G401 (cell line): Measurements from ENCODE around the gene NLGN1. TPM values are rescaled to one million over a fixed set of nuclear protein-coding genes. Genes with fewer than 3 reads are reported as not detected.

Experiments used
- DNase-seq: peaks from one replicate; pipeline ENCODE4 v3.0.0-alpha.2; 2015; ENCODE audit warnings: low spot score
- in situ Hi-C: cut with HindIII; loops from 2 replicates; pipeline ENCODE4 v1.10.0; 2016; ENCODE audit warnings: low sequenced_read_pairs, mixed read lengths
- total RNA-seq: library from RNA; depleted of rRNA; stranded (reverse); fragments of >200 nt; shearing (Covaris generic); gene quantifications from 2 replicates; pipeline ENCODE4 v1.2.3, GENCODE V29; 2014

NLGN1 gene
- total RNA-seq, 1 experiment from 2014 or later, result 11.2 TPM

DNA sequence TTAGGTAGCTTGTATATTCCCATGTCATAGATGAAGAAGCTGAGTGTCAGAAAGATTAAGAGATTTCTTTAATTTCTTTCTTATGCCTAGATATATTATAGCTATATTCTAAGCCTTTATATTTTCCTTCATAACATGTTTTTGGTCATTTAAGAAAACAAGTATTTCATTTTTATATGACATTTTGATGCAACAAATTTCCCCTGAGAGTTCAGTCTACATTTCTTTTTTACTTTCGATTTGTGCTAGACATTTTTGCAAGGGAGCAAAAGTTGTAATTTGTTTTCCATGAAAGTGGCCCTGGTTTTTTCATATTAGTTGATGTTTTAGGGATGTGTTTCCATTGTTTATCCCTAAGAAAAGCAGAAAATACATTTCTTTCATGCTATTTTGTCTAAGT, 344.9 kb downstream of the NLGN1 start:
- in situ Hi-C loops, result no loop called here

GRCh38 chr3:173743111-173743510, 345.6 kb downstream of the NLGN1 start:
- in situ Hi-C loops, result no loop called here
- DNase-seq, result no peak

More for the DNA sequence above, 344.9 kb downstream of the NLGN1 start:
- no peak for DNase-seq

DNA sequence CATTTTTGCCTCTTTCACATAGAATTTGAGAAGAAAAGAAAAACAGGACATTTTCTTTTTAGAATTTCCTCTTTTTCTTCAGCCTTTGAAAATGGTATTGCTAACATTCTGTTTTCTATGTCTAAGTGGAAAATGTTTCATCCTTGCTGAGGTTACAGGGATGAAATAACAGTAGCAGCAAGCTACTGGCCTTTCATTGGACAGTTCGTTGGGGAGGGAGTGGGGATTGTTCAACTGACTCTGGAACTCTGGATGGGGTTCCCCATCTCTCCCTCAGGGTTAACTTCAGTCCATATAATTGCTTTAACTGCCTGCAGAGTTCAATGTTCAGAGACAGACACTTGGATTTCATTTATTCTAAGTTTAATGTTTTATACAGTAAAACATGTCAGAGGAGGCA, 346.0 kb downstream of the NLGN1 start:
- in situ Hi-C loops, result no loop called here
- no peak for DNase-seq

DNA sequence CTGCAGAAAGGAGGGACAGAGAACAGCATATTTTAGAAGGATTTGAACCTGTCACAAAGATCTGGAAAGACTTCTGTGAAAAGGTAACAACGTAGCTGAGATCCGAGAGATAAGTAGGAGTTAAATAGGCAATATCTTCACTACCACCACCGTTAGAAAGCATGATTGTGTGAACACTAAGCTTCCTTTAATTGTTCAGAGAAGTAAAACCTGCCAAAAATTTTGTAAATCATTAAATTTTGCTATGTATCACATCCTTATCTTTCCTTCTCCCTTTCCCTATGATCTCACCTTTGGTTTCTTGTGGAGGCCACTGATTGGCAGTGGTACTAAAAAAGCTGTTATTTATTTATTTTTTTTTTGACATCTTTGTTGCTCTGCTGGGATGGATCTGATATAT, 346.9 kb downstream of the NLGN1 start:
- in situ Hi-C loops, result no loop called here
- no peak for DNase-seq

- DNase-seq, result no peak
- in situ Hi-C loops, result no loop called here
Observed at GRCh38 chr3:173744895-173745294, 347.4 kb downstream of the NLGN1 start.

DNA sequence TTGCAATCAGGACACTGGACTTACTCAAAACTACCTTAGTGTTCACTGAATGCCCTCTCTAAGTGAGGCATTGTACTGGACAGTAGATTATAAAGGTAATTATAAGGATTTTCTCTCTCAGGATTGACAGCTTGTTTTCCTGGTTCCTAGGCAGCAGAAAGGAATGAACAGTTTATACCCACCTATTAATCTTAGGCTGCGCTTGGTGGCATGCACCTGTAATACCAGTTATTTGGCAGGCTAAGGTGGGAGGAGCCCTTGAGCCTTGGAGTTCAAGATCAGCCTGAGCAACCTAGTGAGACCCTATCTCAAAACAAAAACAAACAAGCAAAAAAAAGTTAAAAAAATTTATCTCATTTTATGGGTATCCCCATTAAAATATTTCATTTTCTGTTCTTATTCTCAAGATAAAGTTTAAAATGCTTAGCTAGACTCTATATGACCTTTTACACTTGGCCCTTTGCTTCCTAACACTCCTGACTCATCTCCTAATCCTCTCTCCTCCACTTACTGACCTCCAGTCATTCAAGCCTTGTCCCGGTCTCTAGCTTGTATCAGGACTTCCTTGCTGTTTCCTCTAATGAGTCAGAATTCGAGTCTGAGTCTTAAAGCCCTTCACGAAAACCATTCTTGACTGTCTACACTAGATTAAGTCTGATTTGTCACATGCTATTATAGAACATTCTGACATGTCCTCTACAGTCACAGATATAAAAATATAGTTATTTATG, 348.6 kb downstream of the NLGN1 start:
- DNase-seq, result no peak
- in situ Hi-C loops, result no loop called here

- no peak for DNase-seq
- in situ Hi-C loops, result no loop called here
Observed at GRCh38 chr3:173747427-173747826, 349.9 kb downstream of the NLGN1 start.

DNA sequence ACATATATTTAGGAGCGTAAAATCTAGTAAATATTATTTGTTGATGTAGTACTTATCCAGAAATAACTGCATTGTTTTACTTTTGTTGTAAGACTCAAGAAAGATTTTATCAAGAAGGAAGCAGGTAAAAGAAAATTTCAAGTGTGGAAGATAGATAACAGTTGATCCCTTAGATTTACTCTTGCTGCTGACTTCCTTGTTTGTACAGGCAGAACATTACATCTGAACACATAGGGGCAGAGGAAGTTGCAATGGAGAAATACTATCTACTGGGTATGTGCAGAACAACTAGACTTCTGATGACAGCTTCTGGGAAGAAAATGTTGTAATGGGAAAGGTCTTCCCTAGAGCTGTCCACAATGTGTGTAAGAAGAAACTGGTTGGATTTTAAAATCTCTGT, 350.6 kb downstream of the NLGN1 start:
- no peak for DNase-seq

DNA sequence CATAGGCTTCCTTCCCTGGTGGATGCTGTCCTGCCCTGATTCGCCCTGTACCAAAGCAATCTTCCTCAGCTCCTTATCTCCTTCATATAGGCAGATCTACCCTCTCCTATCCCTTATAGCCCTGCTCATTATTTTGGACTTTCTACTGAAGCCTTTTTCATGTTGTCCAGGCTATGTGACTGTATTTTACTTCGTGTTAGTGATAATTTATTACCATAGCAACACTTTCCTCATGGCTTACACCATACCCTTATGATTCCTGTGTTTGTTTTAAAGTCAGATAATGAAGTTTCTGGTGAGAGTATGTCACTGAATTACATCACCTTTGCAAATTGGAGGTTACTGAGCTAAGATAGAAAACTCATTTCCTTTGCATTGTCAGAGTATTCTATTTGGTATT, 352.6 kb downstream of the NLGN1 start:
- in situ Hi-C loops, result no loop called here

More for the DNA sequence above, 350.6 kb downstream of the NLGN1 start:
- in situ Hi-C loops, result no loop called here

DNA sequence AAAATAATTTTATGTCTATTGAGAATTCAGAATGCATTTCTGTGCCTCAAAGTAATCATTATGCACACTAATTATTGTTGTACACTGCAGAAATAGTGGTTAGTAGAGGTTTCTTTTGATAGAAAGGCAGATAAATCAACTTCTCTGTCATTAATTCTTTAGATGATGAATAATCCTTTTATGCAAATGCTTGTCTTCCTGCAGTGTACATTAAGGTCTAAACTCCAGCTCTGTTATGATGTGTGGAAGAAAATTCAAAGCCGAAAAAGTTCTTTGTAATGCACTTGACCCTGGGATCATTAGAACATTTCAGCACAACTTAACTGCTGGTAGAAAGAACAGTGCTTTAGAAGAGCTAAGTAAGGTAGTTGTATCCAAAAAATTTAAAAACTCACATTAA, 353.0 kb downstream of the NLGN1 start:
- no peak for DNase-seq
- in situ Hi-C loops, result no loop called here

More for the DNA sequence above, 352.6 kb downstream of the NLGN1 start:
- DNase-seq, result no peak

DNA sequence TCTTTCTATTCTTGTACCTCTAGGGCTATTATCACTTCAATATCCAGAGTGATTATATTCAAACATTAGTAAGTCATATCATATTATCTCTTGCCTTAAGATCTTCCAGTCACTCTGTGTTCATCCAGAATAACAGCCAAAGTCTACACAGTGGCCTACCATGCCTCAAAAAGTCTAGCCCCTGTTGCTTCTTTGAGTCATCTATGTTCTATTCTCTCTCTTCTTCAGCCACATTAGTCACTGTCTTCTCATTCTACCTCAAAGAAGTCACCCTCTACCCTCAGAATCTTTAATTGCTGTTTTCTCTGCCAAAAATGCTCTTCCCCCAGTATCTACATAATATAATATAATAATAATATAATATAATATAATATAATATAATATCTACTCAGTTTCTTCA, 356.0 kb downstream of the NLGN1 start:
- in situ Hi-C loops, result no loop called here
- DNase-seq, result no peak

DNA sequence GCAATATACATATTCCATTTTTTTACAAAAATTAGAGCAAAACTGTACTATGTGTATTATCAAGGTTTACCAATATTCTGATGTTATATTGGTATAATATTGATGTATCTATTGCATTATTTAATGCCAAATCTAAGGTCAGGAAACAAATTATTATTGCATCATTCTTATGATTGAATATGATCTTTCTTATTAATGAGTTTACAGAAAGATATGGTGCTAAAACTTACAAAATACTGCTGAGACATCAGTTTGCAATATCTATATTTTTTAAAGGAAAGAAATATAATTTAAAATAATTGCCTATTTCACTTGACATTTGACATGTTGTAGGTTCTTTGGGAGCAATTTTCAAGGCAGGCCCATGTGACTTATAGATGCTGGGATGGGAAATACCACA, 357.6 kb downstream of the NLGN1 start:
- no peak for DNase-seq
- in situ Hi-C loops, result no loop called here

DNA sequence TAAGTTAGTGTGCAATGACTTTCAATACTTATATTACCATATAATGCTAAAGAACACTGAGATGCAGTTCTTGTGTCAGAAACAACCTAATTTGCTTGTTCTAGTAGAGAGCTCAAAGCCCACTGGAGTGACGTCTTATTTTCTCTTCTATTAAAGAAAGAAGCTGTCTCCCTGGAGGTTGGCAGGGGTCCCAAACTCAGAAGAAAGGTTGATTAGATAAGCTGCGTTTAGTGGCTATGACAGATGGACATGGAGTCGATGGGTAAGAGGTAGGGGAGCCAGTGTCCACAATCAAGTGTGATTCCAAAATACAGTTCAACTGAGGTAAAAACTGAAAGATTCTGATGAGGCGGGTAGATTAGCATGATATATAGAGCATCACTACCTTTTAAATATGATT, 363.6 kb downstream of the NLGN1 start:
- in situ Hi-C loops, result no loop called here
- DNase-seq, result peak; percentile 84

- in situ Hi-C loops, result no loop called here
- no peak for DNase-seq
Observed at GRCh38 chr3:173762501-173762900, 365.0 kb downstream of the NLGN1 start.

DNA sequence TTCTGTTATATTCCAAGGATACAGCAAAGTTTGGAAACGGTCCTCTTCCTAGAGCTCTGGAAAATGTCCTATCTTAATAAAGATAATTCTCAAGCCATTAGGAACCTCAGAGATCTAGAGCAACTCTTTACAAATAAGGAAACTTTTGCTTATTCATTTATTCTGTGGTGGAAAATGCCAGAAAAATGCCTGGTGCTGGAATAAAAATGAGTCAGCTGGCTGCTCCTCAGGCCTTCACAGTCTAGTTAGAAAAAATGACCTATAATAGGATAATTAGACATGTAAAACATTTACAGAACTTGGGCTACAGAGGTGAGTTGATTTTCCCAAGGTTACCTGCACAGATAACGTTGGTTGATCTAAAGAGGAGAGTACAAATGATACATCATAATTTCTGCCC, 372.5 kb downstream of the NLGN1 start:
- in situ Hi-C loops, result no loop called here
- DNase-seq, result no peak

DNA sequence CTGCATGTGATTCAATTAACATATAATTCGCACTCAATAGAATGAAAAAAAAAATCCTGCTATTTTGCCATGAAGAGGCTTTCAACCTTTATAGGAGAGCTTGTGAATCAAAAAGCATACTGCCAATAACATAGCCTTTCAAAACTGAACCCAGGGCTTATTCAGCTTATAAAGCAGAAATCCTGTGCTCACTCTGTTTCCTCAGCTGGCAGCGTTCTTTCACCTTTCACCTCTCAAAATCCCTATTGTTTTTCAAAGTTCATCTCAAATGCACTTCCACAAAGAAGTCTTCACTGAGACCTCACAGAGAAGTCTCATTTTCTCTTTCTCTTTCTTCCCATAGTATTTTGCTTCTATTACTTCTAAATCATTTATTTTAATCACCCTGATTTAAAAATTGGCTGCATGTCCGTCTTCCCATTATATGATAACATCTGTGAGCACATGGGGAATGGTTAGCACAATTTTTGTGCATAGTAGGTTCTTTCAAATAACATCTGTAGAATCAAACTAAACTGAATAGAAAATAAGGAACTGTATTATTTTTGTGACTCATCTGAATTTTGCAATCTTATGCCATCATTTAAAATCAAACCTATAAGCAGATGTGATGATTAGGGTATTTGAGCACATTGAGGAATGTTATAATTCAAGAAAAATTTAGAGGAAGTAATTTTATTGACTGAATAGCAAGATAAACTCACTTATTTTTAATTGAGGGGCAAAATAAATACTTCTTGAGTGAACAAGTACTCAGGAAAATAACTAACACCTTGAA, 373.4 kb downstream of the NLGN1 start:
- in situ Hi-C loops, result no loop called here
- DNase-seq, result no peak

- in situ Hi-C loops, result no loop called here
- peak; percentile 67 for DNase-seq
Observed at GRCh38 chr3:173773800-173774199, 376.3 kb downstream of the NLGN1 start.

DNA sequence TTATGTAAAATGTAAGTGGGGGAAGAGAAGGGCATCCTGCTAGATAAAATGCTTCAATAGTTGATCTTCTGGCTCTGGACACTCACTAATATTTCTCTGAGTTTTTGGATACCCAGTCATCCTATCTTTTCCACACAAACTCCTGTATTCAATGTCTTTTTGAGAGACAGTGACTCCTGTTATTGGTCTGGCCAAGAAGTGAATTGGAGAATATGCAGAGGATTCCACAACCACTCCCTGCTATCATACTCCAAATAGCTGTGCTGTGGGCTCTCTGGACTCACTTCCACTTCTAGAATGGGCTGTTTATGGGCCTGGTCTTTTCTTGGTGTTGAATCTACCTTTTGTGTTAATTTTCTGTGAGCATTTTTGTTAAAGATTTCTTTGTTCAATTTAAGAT, 376.8 kb downstream of the NLGN1 start:
- in situ Hi-C loops, result no loop called here
- peak; percentile 58 for DNase-seq

DNA sequence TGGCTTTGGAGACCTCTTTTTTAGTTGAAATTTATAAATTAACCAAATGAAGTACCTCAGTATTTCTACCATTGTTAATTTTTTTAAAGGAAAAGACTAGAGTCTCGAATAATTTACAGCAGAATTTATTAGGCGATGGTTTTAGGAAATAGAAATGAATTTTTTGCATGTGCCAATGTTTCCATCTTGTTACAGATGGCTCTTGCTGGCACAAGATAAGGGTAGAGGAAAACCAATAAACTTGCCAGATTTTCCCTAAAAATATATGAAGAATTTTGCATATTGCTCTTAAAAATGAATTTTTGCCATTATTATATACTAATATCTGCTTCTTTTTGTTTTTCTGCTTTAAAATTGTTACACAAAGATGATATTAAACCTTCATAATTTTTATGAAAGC, 380.7 kb downstream of the NLGN1 start:
- peak; percentile 87 for DNase-seq

DNA sequence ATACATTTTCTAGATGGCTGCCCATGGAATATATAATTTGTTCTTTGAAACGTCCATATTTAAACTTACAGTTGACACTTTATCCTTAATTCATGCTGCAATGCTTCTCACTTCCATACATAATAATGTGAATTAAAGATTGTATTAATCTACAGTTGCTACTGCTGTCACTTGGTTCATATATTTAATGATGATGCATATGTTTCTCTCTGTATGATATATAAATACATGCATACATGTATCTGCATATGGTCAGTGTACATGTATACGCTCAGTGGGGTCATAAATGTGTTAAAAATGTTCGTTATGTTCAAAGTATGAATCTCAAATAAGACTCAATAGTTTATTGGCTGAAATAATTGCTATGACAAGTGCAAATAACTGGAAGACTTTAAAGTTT, 382.5 kb downstream of the NLGN1 start:
- DNase-seq, result no peak
- in situ Hi-C loops, result no loop called here

More for the DNA sequence above, 380.7 kb downstream of the NLGN1 start:
- in situ Hi-C loops, result no loop called here

GRCh38 chr3:173785004-173785403, 387.5 kb downstream of the NLGN1 start:
- no peak for DNase-seq
- in situ Hi-C loops, result no loop called here
